HG02759 (cell line): ENCODE results near the gene DDB1.
A peak's percentile ranks its signal among the peaks of the same experiment; 100 is the strongest.

Source experiments
- ATAC-seq: cut with Tn5 transposase; IDR thresholded peaks from one replicate; pipeline ENCODE4 v1.9.1; 2021; ENCODE audit warnings: mild to moderate bottlenecking, moderate library complexity; ENCODE audit not compliant: unreplicated experiment

DDB1 gene

DNA sequence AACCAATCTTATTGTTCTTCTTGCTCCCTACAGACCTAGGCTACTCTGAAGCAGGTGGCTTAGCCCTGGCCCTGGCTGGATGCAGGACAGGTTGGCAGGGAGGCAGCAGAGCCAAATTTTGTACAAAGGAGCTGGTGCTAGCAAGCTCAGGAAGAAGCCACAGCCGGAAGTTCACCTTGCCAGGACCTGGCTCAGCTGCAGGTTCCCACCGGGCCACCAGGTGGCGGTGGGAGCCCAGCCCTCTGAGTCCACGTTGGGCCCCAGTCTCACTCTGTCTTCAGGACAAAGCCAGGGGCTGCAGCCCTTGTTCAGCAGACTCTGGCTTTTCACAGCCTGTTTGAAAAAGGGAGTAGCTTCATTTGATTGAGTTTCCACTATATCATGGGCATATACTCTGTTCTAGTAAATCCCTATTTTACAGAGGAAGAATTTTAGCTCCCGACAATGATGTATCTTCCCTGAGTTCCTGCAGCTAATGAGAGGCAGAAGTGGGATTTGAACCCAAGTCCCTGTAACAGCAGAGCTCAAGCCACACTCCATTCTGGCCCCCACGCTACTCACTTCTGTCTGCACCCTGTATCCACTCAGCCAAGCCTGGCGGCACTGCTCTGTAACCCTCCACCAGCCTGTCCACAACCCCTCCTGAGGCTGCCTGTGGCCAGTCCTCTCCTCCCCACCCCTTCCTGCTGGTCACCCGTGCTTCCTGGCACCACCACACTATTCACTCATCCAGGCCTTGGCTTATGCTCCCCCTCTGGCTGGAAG is 3.4 kb upstream of the DDB1 start:
- ATAC-seq = peak; percentile 53

DNA sequence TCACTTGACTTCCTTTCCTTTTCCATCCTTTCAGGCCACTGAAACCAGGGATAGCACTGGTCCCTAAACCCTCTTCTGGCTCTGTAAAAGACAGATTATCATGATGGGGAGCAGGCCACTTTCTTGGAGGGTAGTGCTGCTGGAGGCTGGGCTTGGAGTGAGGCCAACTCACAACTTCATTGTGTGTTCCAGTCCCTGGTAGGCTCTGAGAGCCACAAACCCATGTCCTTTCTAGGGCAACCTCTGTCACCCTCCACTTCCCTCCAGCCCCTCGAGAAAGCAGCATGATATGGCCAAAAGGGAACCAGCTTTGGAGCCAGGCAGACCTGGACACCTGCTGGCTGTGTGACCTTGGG is 2.4 kb upstream of the DDB1 start:
- ATAC-seq = no peak

DNA sequence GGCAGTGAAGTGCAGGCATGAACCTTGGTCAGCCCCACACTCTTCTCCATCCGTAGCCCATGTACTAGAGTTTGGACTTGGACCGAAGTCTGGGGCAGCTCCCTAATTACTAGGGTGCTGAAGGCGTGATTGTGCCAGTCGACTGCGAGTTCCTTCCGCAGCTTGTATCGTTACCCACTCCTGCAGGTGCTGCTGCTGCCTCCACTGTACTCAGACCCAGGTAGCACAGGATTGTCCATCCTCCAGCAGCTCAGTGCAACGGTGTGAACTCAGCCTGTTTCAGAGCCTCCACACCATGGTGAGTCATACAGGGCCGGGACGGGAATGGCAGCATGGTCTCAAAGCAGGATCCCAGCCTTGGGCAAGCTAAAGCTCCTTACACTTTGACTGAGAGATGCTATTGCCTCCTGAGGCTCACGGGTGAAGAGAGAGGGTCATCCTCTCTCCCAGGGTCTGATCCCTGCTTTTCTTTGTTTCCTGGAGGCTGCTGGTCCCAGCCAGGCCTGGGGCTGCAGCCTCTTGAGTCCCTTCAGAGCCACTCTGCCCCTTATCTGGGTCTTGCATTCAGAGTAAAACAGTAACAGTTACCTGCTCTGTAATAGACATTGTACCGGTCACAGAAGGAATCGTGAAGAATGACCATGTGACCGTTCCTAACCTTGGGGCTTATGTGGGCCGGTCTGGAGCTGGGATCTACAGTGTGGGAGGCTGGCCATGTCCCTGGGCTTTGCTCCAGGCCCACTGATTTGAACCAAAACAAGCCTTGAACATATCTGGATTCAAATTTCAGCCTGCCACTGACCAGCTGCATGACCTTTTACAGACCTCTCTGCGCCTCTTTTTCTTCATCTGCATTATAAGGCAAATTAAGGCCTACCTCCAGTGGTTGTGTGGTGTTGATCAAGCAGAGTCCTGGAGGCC is 1.8 kb upstream of the DDB1 start:
- ATAC-seq = no peak

DNA sequence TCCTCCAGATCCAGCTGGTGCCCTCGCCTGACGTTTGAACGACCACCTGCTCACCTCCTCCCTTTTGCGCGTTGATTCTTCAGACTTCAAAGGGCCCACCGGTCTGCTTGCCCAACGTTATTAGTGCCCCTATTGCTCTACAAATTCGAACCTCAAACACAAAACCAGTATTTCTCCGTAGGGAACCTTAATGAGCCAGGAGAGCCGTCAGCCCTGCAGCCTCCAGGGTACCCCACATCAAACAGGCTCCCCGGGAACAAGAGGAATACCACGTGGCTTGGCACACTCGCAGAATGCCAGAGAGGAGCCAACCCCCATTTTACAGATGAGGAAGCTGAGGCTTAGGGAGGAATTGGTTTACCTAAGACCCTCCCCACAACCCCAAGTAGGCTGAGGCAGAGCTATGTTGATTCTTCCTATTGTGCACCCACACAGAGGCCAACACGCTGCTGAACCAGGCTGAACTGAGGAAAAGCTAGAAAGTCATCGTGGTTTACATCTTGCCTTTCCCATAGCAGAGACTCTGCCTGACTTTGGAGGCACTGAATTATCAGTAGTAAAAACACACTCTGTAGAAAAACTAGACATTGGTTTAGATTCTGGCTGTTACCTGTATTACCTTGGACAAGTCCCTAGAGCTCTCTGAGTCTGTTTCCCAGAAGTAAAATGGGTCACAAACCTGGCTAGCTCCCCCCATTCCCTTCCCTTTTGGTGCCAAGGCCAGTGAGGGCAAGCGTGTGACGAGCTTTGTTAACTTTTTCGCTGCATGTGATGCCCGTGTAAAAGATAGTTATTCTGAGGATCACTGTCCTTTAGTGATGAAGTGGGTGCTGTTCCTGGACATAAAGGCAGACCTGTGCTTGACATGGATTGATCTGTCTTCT is 887 bp upstream of the DDB1 start:
- peak; percentile 7 for ATAC-seq

DNA sequence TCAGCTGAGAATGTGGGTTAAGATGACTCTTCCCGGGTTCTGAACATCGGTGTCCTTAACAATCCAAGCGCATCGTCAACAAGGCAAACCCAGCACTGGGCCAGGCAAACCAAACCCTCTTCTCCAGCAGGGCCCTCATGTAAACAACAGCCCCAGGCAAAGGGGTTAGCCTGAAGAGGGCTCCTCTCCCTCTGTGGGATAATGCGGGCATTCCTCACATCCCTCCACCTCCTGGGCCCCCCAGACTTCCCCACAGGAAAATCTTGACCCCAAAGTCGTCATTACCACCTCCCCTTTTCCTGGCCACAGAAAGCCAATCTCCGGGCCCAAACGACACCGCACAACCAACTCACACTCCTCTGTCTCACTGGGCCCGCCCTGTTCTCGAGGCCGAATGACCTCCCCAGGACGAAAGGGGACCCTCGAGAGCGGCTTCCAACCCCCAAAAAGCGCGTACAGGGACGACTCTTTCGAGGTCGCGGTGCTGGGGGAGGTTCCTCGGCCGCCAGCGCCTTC is 566 bp downstream of the DDB1 start:
- ATAC-seq = peak; percentile 3

DNA sequence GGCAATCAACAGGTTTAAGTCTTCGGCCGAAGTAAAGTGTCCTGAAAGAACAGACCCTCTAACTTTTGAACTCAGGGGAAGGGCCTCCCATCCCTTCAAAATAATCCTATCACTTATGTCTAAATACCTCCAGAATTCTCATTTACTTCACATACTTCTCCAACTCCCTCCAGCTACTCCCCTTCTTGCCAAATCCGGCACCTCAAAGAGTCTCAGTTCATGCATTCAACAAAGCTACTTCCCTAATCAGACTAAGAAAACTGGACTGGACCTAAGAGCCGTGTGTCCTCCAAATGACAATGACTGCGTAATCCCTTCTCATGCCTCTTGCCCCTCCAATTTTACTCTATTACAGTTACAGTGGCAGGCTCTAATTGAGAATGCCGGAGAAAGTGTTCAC is 1.3 kb downstream of the DDB1 start:
- no peak for ATAC-seq

DNA sequence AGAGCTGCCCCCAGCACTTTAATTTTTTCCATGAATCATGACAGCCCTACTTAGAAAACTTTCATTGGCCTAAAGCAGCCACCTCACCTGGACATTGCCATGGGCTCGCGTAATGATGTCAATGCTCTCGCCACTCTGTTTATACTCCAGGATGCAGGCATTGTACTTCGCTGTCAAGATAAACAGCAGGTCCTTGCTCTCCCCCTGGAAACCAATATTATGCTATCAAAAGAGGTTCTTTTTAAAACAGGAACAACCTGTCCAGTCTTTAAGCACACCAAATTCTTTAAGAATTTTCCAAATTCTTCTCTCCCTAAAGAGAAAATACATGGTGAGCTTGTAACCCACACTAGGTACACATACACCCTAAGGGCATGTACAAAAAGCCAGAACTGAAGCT is 3.0 kb downstream of the DDB1 start:
- ATAC-seq = no peak

DNA sequence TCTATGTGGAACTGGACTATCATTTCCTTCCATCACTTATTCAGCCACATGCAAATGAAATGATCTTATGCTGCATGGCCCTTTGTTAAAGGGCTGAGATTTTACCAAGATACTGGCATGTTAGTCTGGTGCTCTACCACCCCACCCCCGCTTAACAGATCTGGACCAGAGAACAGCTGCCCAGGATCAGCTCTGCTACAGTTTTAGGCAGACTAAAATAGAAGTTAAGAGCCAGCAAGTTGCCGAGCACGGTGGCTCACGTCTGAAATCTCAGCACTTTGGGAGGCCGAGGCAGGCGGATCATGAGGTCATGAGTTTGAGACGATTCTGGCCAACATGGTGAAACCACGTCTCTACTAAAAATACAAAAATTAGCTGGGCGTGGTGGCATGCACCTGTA is 4.6 kb downstream of the DDB1 start:
- no peak for ATAC-seq

DNA sequence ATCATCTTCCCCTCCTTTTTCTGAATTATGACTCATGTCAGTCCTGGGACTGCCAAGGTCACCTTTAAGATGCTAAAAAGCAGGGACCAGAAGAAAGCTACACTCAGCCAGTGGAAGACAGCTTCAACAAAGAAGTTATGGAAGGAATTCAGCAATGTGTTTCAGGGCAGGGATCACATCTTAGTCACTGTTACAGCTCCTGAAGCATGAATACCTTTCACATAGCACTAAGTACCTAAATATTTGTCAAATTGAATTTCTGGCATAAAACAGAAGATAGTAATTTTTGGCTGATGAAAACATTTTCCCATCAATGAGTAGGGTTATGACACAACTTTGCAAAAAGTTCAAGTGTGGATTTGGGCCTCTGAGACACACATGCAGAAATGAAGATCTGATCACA is 5.2 kb downstream of the DDB1 start:
- no peak for ATAC-seq

DNA sequence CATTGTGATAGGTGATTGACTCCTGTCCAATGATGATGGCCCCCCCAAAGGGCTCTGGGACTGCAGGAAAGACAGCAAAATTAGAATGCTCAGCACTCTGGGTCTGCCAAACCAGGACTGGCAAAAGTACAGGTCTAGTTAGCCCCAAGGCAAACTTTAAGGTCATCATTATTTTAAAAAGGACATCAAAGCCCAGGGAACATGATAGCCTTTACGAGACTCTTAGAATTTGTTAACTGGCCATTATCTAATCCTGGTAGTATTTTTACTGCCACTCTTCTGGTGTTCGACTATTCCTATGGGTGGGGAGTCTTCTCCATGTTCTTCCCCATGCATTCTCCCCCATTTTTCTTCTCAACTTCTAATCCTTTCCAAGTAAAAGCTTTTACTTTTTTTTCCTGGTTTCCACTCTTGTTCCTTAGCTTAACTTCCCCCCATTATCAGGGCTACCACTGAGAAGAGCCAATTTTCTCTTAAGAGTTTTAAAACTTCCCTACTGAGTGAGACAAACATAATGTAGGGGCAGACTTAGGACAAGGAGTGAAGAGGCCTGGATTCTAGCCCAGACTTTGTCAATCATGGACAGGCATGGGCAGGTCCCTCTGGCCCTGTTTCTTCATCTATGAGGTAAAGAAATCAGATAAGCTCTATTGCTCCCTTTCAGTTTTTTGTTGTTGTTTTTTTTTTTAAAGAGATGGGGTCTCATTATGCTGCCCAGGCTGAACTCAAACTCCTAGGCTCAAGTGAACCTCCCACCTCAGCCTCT is 7.1 kb downstream of the DDB1 start:
- ATAC-seq = no peak

DNA sequence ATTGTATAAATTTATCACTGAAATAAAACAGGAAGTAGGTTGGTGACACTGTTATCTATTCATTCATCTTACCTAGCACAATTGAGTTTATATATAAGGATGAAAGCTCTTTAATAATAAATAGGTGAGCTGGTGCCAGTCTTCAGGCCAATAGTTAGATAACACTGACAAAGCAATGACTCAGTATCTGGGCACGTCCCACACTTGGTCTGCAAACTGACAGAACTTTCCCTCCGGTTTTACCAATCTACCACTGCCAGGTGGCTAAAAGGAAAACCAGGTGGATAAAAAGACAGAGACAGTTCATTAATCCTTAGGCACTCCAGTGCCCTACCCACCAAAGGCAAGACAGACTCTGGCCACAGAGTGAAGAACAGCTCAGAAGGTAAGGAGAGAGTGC is 17.6 kb downstream of the DDB1 start:
- ATAC-seq = no peak

DNA sequence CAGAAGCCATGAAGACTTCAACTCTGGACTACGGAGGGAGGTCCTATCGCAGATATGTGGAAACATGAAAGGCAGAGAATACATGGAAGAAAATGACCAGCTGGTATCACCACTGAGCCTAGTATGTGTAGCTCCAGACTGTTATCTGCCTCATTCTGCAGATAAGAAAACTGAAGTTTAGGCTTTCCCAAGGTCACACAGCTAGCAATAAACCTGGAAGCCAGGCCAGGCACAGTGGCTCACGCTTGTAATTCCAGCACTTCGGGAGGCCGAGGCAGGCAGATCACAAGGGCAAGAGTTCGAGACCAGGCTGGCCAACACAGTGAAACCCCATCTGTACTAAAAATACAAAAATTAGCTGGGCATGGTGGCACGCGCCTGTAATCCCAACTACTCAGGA is 22.2 kb downstream of the DDB1 start:
- ATAC-seq = no peak

DNA sequence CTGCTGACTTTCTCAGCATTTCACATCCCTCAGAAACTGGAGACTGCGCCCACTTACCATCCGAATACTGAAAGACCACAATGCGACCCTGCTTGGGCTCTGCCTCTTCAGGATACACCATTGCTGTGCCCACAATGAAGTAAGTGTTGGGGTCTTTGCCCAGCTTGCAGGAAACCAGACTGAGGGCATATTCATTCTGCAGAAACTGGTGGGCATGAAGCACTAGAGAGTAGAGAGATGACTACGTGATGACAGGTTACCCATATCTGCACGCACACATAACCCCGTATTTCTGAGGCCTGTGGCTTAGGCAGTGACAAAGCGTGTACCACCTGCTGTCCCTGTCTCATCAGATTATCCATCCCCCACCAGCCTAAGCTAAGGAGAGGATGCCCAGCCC is 23.2 kb downstream of the DDB1 start:
- no peak for ATAC-seq

DNA sequence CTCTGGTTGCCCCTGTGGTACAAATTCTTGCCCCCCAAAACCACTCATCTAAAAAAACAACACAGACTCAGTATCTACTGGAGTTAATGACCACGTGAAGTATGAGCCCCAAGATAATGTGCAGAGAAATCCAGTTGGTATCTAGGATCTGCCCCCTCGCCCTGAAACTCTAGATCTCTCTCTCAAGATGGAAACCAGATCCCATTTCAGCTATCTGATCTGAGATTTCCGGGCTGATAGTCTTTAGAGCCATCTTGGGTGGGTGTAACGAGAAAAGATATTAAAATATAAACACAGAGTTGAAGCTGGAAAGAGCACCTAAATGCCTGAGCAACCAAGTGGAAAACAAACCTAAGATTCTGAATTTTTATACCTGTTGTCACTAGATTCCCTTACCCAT is 23.8 kb downstream of the DDB1 start:
- ATAC-seq = no peak

DNA sequence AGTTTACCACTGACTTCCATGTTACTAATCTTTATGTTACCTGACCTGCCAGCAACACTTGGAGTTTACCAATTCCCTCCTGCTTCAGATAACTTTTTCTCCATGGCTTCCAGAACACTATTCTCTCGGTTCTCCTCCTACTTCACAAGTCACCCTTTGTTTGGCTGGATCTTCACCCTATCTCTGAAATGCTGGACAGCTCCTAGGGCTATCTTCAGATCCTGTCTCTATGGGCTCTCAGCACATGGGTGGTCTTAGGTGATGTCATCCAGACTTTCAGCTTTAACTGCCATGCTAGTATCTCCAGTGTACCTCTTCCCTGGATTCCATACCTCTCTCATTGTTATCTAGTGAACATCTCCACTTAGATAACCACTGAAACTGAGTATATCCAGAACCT is 25.6 kb downstream of the DDB1 start:
- ATAC-seq = no peak

DNA sequence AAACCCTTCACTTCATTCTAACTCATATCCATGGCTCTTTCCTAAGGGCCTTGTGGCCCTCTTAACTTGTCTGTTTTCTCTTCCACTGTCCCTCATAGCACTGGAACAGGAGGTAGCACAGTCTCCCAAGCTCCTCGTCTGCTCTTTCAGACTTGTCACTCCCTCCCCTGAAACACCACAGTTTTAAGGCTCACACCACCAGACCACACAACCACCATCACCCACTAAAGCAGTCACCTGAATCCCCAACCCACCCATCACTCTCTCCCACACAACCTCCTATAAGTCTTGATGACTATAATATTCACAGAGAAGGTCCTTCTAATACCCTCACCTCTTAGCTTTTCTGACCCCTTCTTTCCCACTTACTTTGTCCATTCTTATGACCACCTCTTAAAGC is 26.7 kb downstream of the DDB1 start:
- no peak for ATAC-seq

DNA sequence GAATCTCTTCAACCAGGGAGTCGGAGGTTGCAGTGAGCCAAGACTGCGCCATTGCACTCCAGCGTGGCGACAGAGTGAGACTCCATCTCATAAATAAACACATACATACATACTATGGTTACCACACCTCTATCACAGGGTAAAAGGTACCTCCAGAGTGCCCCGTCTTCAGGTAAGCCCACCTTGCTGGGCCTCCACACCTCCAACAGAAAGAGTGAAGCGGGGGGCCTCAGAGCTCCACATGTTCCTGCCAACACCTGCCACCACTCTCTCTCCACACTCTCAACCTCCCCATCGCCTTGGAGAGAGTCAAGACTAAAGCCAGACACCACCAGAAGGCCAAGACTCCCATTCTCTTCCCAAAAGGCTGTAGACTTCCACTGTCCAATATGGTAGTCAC is 27.5 kb downstream of the DDB1 start:
- ATAC-seq = no peak

DNA sequence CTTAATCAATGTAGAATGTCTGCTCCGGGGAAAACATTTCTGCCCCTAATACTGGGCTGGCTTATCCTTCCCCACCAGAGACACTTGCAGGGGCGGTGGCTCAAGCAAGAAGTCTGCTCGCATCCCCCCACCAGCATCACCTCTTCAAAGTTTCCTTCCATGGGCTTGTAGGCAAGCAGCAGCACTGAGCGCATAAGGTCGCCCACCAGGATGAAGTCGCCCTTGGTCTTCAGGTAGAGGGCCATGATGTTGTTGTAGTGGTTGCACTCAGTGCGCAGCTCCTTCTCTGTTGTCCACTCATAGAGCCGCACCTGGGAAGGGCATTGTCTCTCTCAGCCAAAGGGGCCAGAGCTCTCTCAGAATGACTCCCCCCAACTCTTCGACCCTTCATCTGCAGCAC is 29.2 kb downstream of the DDB1 start:
- ATAC-seq = no peak

DNA sequence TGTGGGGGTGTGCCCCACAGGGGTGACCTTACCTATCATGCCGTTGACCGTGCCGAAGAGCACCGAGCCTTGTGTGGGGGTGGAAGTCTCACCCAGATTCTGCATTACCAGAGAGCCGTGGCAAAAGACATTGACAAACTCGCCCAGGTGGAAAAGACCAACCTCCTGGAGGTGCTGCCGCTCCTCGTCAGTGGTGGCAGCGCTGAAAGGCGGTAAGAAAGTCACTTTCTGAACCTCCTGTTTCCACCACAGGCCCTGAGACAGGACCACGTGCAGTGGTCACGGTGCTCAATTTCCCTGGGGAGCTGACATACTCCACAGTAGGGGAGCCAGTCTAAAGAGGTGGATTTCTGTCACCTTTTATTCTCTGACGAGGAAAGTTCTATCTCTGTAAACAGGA is 30.4 kb downstream of the DDB1 start:
- ATAC-seq = no peak

DNA sequence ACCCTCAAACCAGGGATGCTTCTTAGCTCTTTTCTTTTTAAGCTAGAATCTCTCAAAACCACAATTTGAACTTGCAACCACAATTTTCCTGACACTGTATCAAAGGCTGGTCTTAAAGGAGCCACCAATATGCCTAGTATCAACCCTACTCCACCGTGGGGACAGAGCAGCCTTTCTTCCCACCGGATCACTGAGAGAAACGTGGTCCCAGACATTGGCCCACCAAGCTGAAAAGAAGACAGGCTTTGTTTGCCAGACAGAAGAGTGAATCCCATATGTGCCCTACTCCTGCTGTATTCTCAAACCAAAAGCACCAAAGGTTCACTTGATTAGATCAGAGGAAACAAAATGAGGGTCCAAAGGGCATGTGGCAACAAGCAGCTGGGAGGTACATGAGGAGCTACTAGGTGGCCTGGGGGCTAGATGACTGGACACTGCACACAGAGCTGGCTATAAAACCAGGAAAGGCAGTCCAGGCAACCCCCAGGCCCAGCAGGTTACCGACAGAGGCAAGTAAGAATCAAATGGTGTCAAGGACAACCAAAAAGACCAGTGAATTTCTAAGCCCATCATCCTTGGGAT is 34.2 kb downstream of the DDB1 start:
- no peak for ATAC-seq
